CD14-positive monocyte (primary cell): ENCODE measurements around the gene CYTH3. TPM values are rescaled to one million over a fixed set of nuclear protein-coding genes. Genes with fewer than 3 reads are reported as not detected.
"Not testable (repeated sequence)": the region's sequence is repeated elsewhere in the genome, so short reads cannot be mapped to it uniquely, and the experiment has no call there.

ENCODE experiments used
- DNase-seq, 3 donors: peaks; one replicate each; pipeline ENCODE4 v3.0.0-alpha.2; 2011 to 2022
- H2AFZ ChIP-seq: 2 replicates; pipeline ENCODE4 v1.6.0; 2012; ENCODE audit warnings: mild to moderate bottlenecking, low read depth, low read length, inconsistent platforms; ENCODE audit not compliant: insufficient read depth, poor library complexity, severe bottlenecking
- H3K27ac ChIP-seq, 2 donors: 1 replicate in 1 of 2; 2 replicates in 1 of 2; pipeline ENCODE4 v1.5.1; 2012 to 2013; ENCODE audit warnings: low read length in 2 of 2, control low read depth in 1 of 2, inconsistent platforms in 1 of 2, low read depth in 1 of 2, mild to moderate bottlenecking in 1 of 2
- H3K27me3 ChIP-seq, 2 donors: one replicate each; pipeline versions ENCODE4 v1.6.0 to v1.6.1; 2011 to 2013; ENCODE audit warnings: low read length in 2 of 2; ENCODE audit not compliant: control insufficient read depth in 2 of 2, insufficient read depth in 2 of 2
- H3K36me3 ChIP-seq, 2 donors: replicated peaks in 1 of 2; 1 replicate in 1 of 2; 2 replicates in 1 of 2; pipeline versions ENCODE4 v1.5.1 to v1.6.1; 2012 to 2013; ENCODE audit warnings: low read length in 2 of 2, control low read depth in 1 of 2, inconsistent platforms in 1 of 2, mild to moderate bottlenecking in 1 of 2; ENCODE audit not compliant: insufficient read depth in 2 of 2, control insufficient read depth in 1 of 2
- H3K4me1 ChIP-seq, 2 donors: 1 replicate in 1 of 2; 2 replicates in 1 of 2; pipeline versions ENCODE4 v1.5.1 to v1.6.1; 2012 to 2013; ENCODE audit warnings: low read length in 2 of 2, control low read depth in 1 of 2, inconsistent platforms in 1 of 2, mild to moderate bottlenecking in 1 of 2, moderate library complexity in 1 of 2; ENCODE audit not compliant: insufficient read depth in 2 of 2, control insufficient read depth in 1 of 2
- H3K4me2 ChIP-seq: replicated peaks from 2 replicates; pipeline ENCODE3; 2012; ENCODE audit warnings: low read length, moderate library complexity, mild to moderate bottlenecking; ENCODE audit not compliant: poor library complexity, severe bottlenecking; ENCODE audit errors: extremely low read depth
- H3K4me3 ChIP-seq, 3 experiments: fragments of 200-600 bp in 1 of 3; sonication (generic) in 1 of 3; replicated peaks in 1 of 3; 1 replicate in 2 of 3; 2 replicates in 1 of 3; pipeline ENCODE4 v1.5.1; 2011 to 2013; ENCODE audit warnings: low read length in 3 of 3, mild to moderate bottlenecking in 3 of 3, control low read depth in 2 of 3, low read depth in 2 of 3, inconsistent platforms in 1 of 3, moderate library complexity in 1 of 3
- H3K79me2 ChIP-seq: 2 replicates; pipeline ENCODE4 v1.6.0; 2012; ENCODE audit warnings: mild to moderate bottlenecking, control low read depth, inconsistent platforms, low read length, moderate library complexity; ENCODE audit not compliant: insufficient read depth
- H3K9ac ChIP-seq: 2 replicates; pipeline ENCODE4 v1.6.0; 2017; ENCODE audit warnings: low read length, mild to moderate bottlenecking; ENCODE audit not compliant: insufficient read depth, poor library complexity, severe bottlenecking
- H3K9me3 ChIP-seq, 2 donors: replicated peaks in 1 of 2; 1 replicate in 1 of 2; 2 replicates in 1 of 2; pipeline versions ENCODE4 v1.5.1 to v1.6.1; 2012 to 2013; ENCODE audit warnings: low read length in 2 of 2, control low read depth in 1 of 2; ENCODE audit not compliant: control insufficient read depth in 1 of 2, insufficient read depth in 1 of 2
- H4K20me1 ChIP-seq: 2 replicates; pipeline ENCODE4 v1.6.0; 2012; ENCODE audit warnings: mild to moderate bottlenecking, low read length, control low read depth, moderate library complexity; ENCODE audit not compliant: insufficient read depth
- H3K27ac Mint-ChIP-seq, 7 donors: one replicate each; pipeline ENCODE4 v1.8.0; 2020; ENCODE audit warnings: mild to moderate bottlenecking in 7 of 7, mixed read lengths in 7 of 7, moderate library complexity in 6 of 7, inconsistent platforms in 2 of 7
- H3K27me3 Mint-ChIP-seq, 3 donors: one replicate each; pipeline ENCODE4 v1.8.0; 2021 to 2022; ENCODE audit warnings: low read depth in 3 of 3, mild to moderate bottlenecking in 3 of 3, mixed read lengths in 3 of 3, moderate library complexity in 3 of 3, inconsistent platforms in 1 of 3
- H3K36me3 Mint-ChIP-seq, 2 donors: one replicate each; pipeline ENCODE4 v1.8.0; 2020; ENCODE audit warnings: mixed read lengths in 2 of 2, inconsistent platforms in 1 of 2, mild to moderate bottlenecking in 1 of 2
- H3K4me1 Mint-ChIP-seq: one replicate; pipeline ENCODE4 v1.8.0; 2020; ENCODE audit warnings: mild to moderate bottlenecking, mixed read lengths
- H3K4me3 Mint-ChIP-seq, 2 donors: one replicate each; pipeline ENCODE4 v1.8.0; 2020; ENCODE audit warnings: mild to moderate bottlenecking in 2 of 2, mixed read lengths in 2 of 2, moderate library complexity in 1 of 2
- H3K9me3 Mint-ChIP-seq, 7 donors: one replicate each; pipeline ENCODE4 v1.8.0; 2020 to 2022; ENCODE audit warnings: mixed read lengths in 7 of 7, mild to moderate bottlenecking in 6 of 7, moderate library complexity in 6 of 7, inconsistent platforms in 2 of 7
- CTCF ChIP-seq: fragments of 200-600 bp; IDR thresholded peaks from one replicate; pipeline ENCODE4 v1.8.0; 2022; ENCODE audit warnings: antibody characterized with exemption, mild to moderate bottlenecking
- whole genome bisulfite sequencing: methylation state at CpG from one replicate; pipeline ENCODE4 v1.1.5; 2013; ENCODE audit warnings: missing lambda C conversion rate; ENCODE audit not compliant: insufficient coverage; 5-methylcytosine and 5-hydroxymethylcytosine counted together
- intact Hi-C, 2 donors: fragments of 100-400 bp; cut with micrococcal nuclease; formaldehyde crosslinking; loops; one replicate each; pipeline versions ENCODE4 v1.15.0 to v1.15.1; 2023
- polyA plus RNA-seq, 3 donors: library from polyadenylated mRNA; depleted of rRNA in 1 of 3; unstranded in 2 of 3; stranded (reverse) in 1 of 3; fragments of 300-500 nt in 2 of 3; fragments of >200 nt in 1 of 3; fragmentation: Illumina TruSeq in 2 of 3; gene quantifications; 1 replicate in 2 of 3; 2 replicates in 1 of 3; pipeline ENCODE4 v1.2.3, GENCODE V29; 2012 to 2021

CYTH3 gene
- polyA plus RNA-seq, 3 donors = 1.3 to 8.5 (median 1.4) TPM

GRCh38 chr7:6232116-6232515 is 40.3 kb downstream of the CYTH3 start:
- Mint-ChIP-seq H3K36me3 (peaks cover 9 to 15% of the 10 kb centered on the region in 2 donors), H3K4me1 (peaks cover 61% of the 10 kb centered on the region), H3K9me3 (peaks cover 0 to 3% (median 0%) of the 10 kb centered on the region in 7 donors), H3K4me3 (peak overlapping the region; percentile 64 to 81), H3K27ac (peak overlapping the region; percentile 77 to 93 (median 92)), H3K27me3 (peaks cover 23 to 35% (median 24%) of the 10 kb centered on the region in 3 donors)
- H3K4me3 ChIP-seq = peak overlapping the region in 2 of 3 experiments; percentile 19 to 63
- intact Hi-C loops = loop anchor here in 1 of 2 donors (5.0 kb wide), 1 partner anchor 40 kb away; the partner anchor contains the start of gene CYTH3
- peak overlapping the region; percentile 20 to 62 for H3K27ac ChIP-seq
- H3K4me1 ChIP-seq = peaks cover 53 to 59% of the 10 kb centered on the region in 2 donors
- H3K27me3 ChIP-seq = peaks cover 0 to 3% of the 10 kb centered on the region in 2 donors
- peaks cover 23% of the 10 kb centered on the region for H4K20me1 ChIP-seq
- peak overlapping the region; percentile 70 for H3K4me2 ChIP-seq
- peak; percentile 12 to 56 (median 32) for DNase-seq
- no peak for TF ChIP-seq CTCF
- H3K9ac ChIP-seq = peak overlapping the region; percentile 22
- no peaks in the 10 kb centered on the region for H3K79me2 ChIP-seq
- 8% methylated on average over 3 of the region's 3 CpGs for WGBS
- H3K9me3 ChIP-seq = no peaks in the 10 kb centered on the region
- no peak overlapping the region for H2AFZ ChIP-seq
- H3K36me3 ChIP-seq = no peaks in the 10 kb centered on the region

DNA sequence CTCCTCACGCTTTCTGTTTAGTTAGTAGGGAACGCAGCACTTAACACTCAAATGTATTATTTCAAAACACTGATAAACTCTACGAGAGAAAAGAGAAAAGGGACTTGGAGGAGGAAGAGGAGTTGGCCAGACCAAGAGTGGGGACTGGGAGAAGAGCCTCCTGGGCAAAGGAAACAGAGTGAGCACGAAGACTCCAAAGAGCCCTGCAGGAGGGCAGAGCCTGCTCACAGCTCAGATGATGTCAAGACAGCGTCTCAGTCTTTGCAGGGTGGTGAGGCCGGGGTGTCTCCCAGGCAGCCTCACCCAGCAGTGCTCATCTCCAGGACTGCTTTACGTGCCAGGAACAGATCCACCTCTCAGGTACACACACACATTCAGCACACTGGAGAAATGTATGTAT is 41.2 kb downstream of the CYTH3 start:
- no peaks in the 10 kb centered on the region for H3K36me3 ChIP-seq
- intact Hi-C loops = loop anchor here in 1 of 2 donors (5.0 kb wide), 1 partner anchor 41 kb away; the partner anchor contains the start of gene CYTH3
- no peaks in the 10 kb centered on the region for H3K9me3 ChIP-seq

GRCh38 chr7:6229284-6229683 is 43.1 kb downstream of the CYTH3 start:
- peak overlapping the region in 1 of 2 donors; percentile 65 for H3K4me3 Mint-ChIP-seq
- Histone ChIP-seq H3K4me2 (peak overlapping the region; percentile 20), H4K20me1 (peaks cover 23% of the 10 kb centered on the region), H3K4me3 (peak overlapping the region in 1 of 3 experiments; percentile 26), H3K4me1 (peaks cover 49 to 55% of the 10 kb centered on the region in 2 donors)
- intact Hi-C loops, H3K36me3 Mint-ChIP-seq, H3K9ac ChIP-seq, H3K27ac Mint-ChIP-seq, H3K9me3 ChIP-seq, H3K27ac ChIP-seq, H3K9me3 Mint-ChIP-seq, H3K36me3 ChIP-seq, H3K27me3 ChIP-seq, H3K79me2 ChIP-seq, H2AFZ ChIP-seq, DNase-seq: not testable (repeated sequence)
- whole genome bisulfite sequencing = 56% methylated on average over 5 of the region's 9 CpGs
- H3K4me1 Mint-ChIP-seq = peaks cover 59% of the 10 kb centered on the region
- peaks cover 8 to 19% (median 18%) of the 10 kb centered on the region in 3 donors for H3K27me3 Mint-ChIP-seq

More for the DNA sequence above, 41.2 kb downstream of the CYTH3 start:
- H3K4me3 ChIP-seq = no peak overlapping the region
- no peak overlapping the region for H3K27ac ChIP-seq
- TF ChIP-seq CTCF = no peak
- peaks cover 53 to 59% of the 10 kb centered on the region in 2 donors for H3K4me1 ChIP-seq
- no peak overlapping the region for H2AFZ ChIP-seq
- Mint-ChIP-seq H3K27me3 (peaks cover 19 to 27% (median 22%) of the 10 kb centered on the region in 3 donors), H3K9me3 (peaks cover 0 to 6% (median 0%) of the 10 kb centered on the region in 7 donors), H3K4me1 (peaks cover 62% of the 10 kb centered on the region), H3K4me3 (peak overlapping the region in 1 of 2 donors; percentile 60), H3K36me3 (peaks cover 9 to 15% of the 10 kb centered on the region in 2 donors), H3K27ac (peak overlapping the region in 2 of 7 donors; percentile 1 to 85)
- DNase-seq = no peak
- H3K4me2 ChIP-seq = no peak overlapping the region
- 86% methylated on average over 2 of the region's 7 CpGs for WGBS
- H3K9ac ChIP-seq = no peak overlapping the region
- peaks cover 0 to 3% of the 10 kb centered on the region in 2 donors for H3K27me3 ChIP-seq
- H4K20me1 ChIP-seq = peaks cover 23% of the 10 kb centered on the region
- no peaks in the 10 kb centered on the region for H3K79me2 ChIP-seq
